ENCODE data around the gene RAPGEFL1. TPM values are rescaled to one million over a fixed set of nuclear protein-coding genes. Genes with fewer than 3 reads are reported as not detected.
"Not testable (repeated sequence)": the region's sequence is repeated elsewhere in the genome, so short reads cannot be mapped to it uniquely, and the experiment has no call there.

The RAPGEFL1 gene
- polyA plus RNA-seq, 3 donors: 8.1 to 16.2 (median 12.8) TPM

DNA sequence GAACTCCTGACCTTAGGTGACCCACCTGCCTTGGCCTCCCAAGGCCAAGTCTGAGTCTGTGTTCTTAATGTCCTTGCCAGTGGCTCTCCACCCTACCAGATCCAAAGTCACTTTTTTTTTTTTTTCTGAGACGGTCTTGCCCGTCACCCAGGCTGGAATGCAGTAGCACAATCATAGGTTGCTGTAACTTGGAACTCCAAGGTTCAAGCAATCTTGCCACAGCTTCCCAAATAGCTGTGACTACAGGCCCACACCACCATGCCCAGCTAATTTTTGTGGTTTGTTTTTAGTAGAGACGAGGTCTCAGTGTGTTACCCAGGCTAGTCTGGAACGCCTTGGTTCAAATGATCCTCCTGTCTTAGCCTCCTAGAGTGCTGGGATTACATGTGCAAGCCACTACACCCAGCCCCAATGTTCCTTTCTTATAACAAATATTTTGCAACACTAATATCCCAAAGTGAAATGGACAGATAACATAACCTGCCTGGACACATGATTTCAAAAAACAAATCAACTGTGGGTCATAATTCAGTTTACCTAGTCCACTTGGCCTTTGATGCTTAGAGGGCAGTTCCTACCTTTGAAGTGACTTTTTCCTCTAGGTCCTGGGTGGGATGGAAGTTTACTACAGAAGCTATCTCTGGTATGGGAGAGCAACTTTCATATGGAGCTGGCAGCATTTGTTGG is 4.0 kb upstream of the RAPGEFL1 start:
- DNase-seq: no peak

DNA sequence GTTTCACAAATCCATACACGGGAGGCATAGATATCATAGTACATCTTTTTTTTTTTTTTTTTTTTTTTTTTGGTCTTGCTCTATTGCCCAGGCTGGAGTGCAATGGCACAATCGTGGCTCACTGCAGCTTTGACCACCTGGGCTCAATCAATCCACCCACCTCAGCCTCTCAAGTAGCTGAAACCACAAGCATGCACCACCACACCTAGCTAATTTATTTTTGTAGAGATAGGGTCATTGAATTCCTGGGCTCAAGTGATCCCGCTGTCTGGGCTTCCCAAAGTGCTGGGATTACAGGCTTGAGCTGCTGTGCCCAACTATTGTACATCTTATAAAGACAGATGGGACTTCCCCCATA is 3.5 kb upstream of the RAPGEFL1 start:
- DNase-seq: no peak

DNA sequence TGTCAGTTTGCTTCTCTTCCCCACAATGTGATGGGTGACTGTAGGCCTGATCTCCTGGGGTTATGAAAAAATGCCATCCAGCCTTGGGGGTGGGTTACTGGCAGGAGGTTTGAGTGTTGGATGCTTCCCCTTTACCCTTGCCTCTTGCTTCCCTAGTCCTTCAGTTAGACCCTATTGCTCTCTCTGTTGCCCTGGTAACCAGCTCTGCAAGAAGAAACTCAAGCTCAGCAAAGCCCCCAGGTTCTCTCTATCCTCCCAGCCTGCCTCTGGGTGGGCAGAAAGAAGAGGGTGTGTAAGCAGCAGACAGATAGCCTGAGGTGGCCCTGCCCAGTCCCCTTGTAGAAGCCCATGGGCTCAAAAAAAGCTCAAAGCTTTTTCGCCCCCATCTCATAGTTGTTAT is 2.8 kb upstream of the RAPGEFL1 start:
- DNase-seq: no peak

DNA sequence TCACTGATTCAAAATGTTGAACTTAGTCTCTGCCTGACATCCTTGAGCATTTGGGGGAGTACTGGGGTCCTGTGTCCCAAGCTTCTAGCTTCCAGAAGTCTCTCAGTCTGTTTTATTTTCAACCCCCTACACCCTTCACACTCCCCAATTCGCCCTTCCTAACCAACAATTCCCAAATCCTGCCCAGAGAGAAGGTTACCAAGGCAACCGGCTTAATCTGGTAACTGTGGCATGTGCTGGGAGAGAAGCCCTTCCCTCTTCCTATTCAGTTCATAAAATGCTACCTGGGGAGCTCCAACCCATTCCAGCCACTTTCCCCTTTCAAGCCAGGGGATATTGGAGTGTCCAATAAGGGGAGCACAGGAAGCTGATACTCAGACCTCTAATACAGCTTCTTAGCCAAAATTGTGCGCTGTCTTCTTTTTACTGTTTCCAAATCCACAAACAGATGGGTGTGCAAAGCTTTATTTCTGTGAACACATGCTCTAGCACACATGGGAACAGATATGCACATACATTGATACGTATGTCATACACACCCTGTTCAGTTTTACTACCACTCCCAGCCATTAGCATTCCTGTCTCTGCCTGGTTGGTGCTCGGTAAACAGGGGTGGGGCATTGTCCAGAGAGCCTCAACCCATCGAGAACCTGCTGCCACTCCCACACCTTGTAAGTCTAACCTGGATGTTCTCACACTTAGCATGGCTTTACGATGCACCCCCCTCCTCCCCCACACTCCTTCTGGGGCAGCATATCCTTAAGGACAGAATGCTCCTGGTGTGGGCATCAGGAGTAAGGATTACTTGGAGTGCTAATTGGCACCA is 1.1 kb upstream of the RAPGEFL1 start:
- DNase-seq: no peak

DNA sequence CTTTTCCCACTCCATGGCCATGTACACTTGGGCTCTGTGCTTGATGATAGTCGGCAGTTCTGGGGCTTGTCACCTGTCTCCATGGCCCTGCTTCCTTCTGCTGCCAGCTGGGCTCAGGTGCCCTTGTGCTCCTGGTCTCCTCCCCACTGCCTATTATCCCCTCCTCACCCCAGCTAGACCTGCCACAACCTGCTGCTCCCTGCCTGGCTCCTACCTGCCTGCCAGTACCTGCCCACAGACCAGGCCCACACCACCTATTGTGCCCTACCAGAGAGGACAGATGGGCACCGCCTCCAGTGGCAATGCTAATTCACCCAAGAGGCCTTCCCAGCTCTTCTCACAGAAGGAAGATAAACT is 538 bp upstream of the RAPGEFL1 start:
- DNase-seq: no peak

DNA sequence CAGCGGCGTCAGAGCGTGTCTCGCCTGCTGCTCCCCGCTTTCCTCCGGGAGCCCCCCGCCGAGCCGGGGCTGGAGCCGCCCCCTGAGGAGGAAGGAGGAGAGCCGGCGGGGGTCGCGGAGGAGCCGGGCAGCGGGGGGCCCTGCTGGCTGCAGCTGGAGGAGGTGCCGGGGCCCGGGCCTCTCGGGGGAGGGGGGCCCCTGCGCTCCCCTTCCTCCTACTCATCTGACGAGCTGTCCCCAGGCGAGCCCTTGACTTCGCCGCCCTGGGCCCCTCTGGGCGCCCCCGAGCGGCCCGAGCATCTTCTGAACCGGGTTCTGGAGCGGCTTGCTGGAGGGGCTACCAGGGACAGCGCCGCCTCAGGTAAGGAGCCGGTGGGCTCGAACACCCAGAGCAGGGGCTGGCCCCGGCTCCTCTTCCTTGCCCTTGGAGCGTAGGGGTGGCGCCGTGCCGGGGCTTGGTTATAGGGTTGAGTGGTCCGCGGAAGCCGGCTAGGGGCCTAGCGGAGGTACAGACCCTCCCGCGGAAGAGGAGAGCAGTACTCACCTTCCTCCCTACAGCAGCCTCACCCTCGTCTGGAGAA is 841 bp downstream of the RAPGEFL1 start:
- DNase-seq: no peak

DNA sequence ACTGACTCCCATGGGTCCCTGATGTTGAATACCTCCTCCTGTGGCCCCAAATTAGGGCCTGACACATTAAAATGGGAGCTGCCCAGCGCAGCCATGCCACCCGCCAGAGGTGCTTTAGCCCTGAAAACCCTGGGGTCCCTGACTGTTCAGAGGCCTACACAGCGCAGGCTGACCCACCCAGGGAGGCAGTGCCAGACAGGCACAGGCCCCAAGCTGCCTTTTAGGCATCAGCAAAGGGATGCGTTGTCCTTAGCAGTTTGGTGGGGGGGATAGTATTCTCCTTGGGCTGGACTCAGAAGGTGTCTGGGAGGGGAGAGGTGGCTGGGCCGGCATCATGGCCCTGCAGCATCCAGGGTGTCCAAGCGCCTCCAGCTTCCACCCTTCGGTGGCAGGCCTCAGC is 1.4 kb downstream of the RAPGEFL1 start:
- no peak for DNase-seq

DNA sequence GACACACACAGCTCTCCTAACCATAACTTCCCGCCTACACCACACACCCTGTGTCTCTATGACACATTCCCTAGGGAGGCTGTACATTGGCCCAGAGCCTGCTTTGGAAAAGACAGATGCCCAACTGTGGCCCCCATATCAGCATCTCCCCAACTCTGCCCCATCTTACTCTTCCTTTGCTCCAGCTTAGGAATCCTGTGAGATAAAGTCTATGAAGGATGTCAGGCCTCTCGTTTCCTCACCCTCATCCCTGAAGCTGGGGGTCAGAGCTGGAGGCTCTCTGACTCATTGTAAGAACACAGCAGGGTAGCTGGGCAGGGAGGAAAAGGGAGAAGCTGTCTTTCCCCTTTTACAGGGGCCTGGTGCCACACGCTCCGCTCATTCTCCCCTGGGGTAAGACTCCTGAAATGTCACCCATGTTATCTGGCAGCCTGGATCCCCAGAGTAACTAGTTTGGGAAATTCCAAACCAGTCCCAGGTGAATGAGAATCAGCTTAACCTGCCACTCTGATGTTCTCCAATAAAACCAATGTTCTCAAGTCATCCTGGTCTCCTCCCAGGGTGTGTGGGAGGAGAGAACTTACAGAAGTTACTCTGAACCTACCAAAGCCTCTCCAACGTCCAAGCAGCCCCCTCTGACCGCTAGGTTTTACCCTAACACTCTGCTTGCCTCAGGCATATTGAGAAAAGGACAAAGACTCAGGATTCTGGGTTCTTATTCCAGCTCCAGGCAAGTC is 2.8 kb downstream of the RAPGEFL1 start:
- no peak for DNase-seq

DNA sequence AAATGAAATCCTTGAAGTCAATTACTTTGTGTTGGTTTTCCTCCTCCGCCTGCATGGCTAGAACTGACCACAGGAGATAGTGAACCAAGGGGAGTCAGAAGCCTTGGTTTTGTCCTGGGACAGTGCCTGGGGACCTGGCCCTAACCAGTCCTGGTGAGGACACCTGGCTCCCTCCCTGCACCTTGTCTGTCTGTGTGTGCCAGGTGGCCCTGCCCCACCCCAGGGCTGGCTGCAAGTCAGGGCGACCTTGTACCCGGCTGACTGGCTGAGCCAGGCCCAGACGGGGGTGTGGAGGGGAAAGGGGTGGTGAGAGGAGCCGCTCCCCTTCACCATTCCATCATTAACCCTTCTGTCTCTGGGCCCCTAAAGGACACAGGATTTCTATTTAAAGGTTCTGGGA is 3.4 kb downstream of the RAPGEFL1 start:
- no peak for DNase-seq

DNA sequence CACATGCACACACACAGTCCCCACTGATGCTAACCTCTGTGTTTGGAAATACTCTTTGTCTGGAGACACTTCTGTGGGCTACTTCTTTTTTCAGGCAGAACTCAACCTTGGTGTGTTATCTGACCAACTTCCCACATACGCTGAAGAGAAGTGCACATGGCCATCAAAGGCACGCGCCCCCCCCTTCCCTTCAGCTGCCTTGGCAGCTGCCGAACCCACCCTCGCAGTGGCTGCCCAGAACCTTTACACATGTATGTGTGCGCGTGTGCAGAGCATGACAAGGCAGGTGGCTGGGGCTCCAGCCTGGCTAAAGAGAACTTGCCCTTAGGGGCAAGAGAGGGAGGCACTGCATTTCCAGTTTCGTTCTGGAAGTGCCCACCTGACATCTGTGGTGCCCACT is 3.9 kb downstream of the RAPGEFL1 start:
- DNase-seq: no peak

DNA sequence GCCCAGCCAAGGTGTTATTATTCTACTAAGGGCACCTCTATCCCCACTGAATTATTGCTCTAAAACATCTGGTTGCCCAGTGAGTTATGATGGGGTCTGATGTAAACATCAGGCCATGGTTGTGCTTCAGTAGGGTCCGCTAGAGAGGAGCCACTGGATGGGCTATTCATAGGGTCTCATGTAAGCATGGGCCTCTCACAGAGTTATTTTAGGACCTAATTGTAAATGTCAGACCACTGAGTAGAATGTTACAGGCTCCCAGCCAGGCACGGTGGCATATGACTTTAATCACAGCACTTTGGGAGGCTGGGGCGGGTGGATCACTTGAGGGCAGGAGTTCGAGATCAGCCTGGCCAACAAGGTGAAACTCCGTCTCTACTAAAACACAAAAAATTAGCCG is 5.3 kb downstream of the RAPGEFL1 start:
- no peak for DNase-seq

DNA sequence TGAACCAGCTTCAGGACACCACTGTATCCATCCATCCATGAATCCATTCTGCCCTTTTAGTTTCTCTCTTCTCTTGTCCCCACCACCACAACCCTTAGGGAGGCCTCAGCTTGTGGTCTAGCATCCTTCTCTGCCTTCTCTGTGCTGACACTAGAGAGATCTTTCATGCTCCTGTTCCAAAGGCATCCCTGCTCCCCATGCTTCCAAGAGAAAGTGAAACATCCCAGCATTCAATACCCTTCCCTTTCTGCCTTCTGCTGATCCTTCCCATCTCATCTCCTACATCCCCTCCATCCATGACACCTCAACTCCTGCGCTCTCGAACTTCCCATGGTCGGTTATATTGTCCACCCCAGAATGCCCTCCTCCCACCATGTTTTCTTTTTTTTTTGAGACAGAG is 10.0 kb downstream of the RAPGEFL1 start:
- no peak for DNase-seq

DNA sequence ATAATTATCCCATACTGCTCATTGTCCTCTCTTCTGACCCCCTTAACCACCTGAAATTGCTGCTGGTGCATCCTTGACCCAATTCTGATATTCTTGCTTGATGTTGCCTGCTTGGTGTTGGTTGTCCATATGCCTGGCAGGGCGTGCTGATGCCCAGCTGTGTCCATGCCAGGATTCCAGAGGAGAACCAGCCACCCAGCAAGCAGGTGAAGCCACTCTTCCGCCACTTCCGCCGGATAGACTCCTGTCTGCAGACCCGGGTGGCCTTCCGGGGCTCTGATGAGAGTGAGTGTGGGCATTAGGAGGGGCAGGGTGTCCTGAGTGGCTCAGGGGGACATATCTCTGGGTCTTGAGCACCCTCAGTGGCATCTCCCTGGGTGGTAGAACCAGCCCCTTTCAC is 11.4 kb downstream of the RAPGEFL1 start:
- no peak for DNase-seq

DNA sequence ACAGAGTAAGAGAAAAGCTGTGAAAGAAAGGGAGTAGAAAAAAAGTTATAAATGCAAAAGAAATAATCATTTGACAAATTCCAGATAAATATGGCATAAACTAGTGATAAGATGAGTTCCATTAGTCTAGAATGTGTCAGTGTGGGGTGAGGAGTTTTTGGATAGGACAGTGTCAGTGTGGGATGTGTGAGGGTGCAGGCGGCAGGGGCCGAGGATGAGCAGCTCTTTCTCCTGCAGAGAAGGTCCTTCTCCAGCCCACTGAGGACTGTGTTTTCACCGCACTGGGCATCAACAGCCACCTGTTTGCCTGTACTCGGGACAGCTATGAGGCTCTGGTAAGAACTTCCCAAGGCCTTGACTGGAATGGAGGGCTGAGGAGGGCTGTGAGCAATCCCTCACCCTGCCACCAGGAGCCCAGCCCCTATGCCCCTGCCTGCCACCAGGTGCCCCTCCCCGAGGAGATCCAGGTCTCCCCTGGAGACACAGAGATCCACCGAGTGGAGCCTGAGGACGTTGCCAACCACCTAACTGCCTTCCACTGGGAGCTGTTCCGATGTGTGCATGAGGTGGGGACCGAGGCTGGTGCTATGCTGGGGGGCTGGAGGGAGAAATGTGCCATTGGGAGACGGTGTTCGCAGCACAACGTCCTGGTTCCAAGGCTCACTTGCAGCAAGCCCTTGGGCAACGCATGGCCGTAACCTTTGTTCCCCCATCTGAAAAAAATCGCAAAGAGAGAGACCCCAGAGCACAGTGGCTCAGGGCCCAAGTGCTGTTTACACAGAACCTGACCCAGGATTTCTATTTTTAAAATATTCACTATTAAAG is 13.1 kb downstream of the RAPGEFL1 start:
- no peak for DNase-seq

DNA sequence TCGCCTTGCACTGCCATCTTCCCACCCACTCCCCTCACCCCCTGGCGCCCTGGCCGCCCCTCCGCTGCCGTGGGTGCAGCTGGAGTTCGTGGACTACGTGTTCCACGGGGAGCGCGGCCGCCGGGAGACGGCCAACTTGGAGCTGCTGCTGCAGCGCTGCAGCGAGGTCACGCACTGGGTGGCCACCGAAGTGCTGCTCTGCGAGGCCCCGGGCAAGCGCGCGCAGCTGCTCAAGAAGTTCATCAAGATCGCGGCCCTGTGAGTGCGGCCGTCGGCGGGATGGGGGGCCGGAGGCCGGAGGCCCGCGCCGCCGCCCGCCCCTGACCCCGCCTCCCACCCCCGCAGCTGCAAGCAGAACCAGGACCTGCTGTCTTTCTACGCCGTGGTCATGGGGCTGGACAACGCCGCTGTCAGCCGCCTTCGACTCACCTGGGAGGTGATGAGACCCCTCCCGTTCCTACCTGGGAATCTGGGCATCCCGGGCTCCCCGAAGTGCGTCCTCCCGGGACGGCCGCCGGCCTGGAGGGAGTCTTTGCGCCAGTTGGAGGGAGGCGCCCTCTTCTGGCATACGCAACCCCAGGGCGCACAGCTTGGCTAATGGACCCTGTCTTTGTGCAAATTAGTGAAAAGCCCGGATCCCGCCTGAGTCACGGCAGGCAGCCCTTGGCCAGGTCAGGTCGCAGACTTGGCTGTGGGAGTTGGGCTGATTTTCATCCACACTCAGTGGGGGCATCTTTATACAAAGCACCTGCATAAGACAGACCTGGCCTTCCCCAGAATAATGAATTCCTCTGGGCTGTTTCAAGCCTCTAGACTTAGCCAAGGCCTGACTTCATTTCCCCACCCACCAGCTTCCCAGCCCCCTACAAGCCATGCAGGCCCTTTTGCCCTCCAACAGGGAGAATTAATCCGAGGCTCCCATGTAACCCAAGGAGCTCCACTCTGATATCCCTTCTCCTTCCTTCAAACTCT is 14.3 kb downstream of the RAPGEFL1 start:
- DNase-seq: peak; percentile 79

DNA sequence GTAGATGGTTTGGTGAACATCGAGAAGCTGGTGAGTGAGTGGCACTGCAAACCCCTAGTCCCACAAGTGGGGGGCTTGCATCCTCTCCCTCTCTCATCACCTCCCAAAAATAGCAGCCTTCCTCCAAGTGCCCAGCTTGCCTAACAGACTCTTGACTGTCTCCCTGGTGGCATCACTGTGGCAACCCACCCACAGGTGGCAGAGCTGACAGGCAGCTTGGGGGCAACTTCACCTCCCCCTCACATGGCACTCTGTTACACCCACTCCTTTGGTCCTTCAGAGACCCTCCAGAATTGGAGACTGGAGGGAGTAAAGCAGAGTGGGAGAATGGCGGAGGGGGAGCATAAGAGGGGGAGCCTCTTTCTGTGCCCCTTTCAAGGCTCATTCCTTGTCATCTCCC is 15.7 kb downstream of the RAPGEFL1 start:
- DNase-seq: no peak

DNA sequence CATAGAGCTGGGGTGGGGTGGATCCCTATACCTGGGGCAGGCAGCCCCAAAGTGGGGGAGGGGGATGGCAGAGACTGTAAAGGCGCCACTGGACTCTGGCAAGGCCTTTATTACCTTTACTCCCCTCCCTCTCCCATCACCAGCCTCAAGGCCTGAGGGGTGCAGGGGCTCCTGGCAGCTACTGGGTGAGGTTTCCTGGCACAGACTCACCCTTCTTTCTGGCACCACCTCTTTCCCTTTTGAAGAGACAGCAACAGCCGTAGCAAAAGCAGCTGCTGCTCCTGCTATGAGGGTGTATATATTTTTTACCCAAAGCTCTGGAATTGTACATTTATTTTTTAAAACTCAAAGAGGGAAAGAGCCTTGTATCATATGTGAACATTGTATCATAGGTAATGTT is 17.6 kb downstream of the RAPGEFL1 start:
- no peak for DNase-seq

DNA sequence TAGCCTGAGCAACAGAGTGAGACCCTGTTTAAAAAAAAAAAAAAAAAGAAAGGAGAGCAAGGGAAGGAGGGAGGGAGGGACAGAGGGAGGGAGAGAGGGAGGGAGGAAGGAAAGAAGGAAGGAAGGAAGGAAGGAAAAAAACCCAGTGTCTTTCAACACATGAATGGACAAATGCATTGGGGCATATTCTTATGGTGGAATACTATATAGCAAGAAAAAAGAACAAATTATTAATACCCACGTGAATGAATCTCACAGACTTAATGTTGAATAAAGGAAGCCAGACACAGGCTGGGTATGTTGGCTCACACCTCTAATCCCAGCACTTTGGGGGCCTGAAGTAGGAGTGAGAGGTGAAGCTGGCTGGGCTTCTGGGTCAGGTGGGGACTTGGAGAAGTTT is 20.3 kb downstream of the RAPGEFL1 start:
- DNase-seq: no peak

DNA sequence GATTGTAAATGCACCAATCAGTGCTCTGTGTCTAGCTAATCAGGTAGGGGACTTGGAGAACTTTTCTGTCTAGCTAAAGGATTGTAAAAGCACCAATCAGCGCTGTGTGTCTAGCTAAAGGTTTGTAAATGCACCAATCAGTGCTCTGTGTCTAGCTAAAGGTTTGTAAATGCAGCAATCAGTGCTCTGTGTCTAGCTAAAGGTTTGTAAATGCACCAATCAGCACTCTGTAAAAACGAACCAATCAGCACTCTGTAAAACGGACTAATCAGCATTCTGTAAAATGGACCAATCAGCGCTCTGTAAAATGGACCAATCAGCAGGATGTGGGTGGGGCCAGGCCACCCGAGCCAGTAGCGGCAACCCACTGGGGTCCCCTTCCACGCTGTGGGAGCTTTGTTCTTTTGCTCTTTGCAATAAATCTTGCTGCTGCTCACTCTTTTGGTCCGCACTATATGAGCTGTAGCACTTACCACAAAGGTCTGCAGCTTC is 20.7 kb downstream of the RAPGEFL1 start:
- not testable (repeated sequence) for DNase-seq

DNA sequence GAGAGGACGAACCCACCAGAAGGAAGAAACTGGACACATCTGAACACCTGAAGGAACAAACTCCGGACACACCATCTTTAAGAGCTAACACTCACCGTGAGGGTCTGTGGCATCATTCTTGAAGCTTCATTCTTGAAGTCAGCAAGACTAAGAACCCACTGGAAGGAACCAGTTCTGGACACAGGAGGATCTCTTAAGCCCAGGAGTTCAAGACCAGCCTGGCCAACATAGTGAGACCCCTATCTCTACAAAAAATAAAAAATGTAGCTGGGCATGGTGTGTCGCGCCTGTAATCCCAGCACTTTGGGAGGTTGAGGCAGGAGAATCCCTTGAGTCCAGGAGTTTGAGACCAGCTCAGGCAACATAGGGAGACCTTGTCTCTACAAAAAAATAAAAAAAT is 21.3 kb downstream of the RAPGEFL1 start:
- no peak for DNase-seq

Measured in renal pelvis (tissue), 4 donors.